ENCODE results near the gene UFM1.

- TF ChIP-seq CTCF (IDR thresholded peaks at IDR 0.05) (no peak), POLR2A (IDR thresholded peaks at IDR 0.05) (no peak)
Observed at GRCh38 chr13:38394777-38395496, 45.3 kb downstream of the UFM1 start.

Data from lower leg skin (tissue), 3 donors.